Activated T-helper 2 cell treated with anti-CD3 and anti-CD28 coated beads, Interferon-gamma antibody, Interleukin-2, Interleukin-4, amounts not matched to agents 10 μg/mL and 5 μg/mL and 100 μg/mL, durations not matched to agents 14 hours and 24 hours and 36 hours (primary cell): ENCODE data around the gene CGB1. TPM values are rescaled to one million over a fixed set of nuclear protein-coding genes. Genes with fewer than 3 reads are reported as not detected.
"Not testable (repeated sequence)": the region's sequence is repeated elsewhere in the genome, so short reads cannot be mapped to it uniquely, and the experiment has no call there.

Experiments
- DNase-seq: peaks from one replicate; pipeline ENCODE4 v3.0.0; 2021; ENCODE audit warnings: low spot score
- H3K27ac Mint-ChIP-seq: one replicate; pipeline ENCODE4 v1.8.0; 2021; ENCODE audit warnings: mixed read lengths
- H3K27me3 Mint-ChIP-seq: one replicate; pipeline ENCODE4 v1.8.0; 2021; ENCODE audit warnings: low read depth, mixed read lengths
- H3K36me3 Mint-ChIP-seq: one replicate; pipeline ENCODE4 v1.8.0; 2021; ENCODE audit warnings: low read depth, mixed read lengths
- H3K4me1 Mint-ChIP-seq: one replicate; pipeline ENCODE4 v1.8.0; 2021; ENCODE audit warnings: low read depth, mixed read lengths
- H3K4me3 Mint-ChIP-seq: one replicate; pipeline ENCODE4 v1.8.0; 2021; ENCODE audit warnings: low read depth, mild to moderate bottlenecking, moderate library complexity, mixed read lengths
- H3K9me3 Mint-ChIP-seq: one replicate; pipeline ENCODE4 v1.8.0; 2021; ENCODE audit warnings: mixed read lengths
- intact Hi-C: fragments of 100-400 bp; cut with micrococcal nuclease; formaldehyde crosslinking; loops from one replicate; pipeline ENCODE4 v1.15.1; 2023
- total RNA-seq: library from RNA; stranded (reverse); gene quantifications from 2 replicates; pipeline ENCODE4 v1.2.3, GENCODE V29; 2022

Gene CGB1
- total RNA-seq, 1 donor from 2014 or later: not detected

DNA sequence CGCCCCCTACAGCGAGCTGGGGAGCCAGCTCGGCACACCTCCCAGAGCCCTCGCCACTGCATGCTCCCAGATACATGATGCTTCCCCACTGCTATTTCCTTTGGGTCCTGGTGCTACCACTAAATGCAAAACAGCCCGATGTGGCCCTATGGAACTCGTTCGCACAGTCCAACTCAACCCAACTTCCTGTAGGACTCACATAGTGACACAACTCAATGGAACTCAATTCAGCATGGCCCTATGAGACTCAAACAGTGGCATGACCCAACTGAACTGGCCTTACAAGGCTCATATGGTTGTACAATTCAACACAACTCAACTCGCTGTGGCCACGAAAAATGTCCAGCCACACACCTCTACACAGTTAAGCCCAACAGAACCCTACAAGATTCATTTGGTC, 32.3 kb upstream of the CGB1 start:
- no peaks in the 10 kb centered on the region for H3K9me3 Mint-ChIP-seq
- intact Hi-C loops: no loop called here
- peaks cover 5% of the 10 kb centered on the region for H3K4me1 Mint-ChIP-seq
- no peak for DNase-seq
- peaks cover 69% of the 10 kb centered on the region for H3K27me3 Mint-ChIP-seq
- no peaks in the 10 kb centered on the region for H3K36me3 Mint-ChIP-seq
- no peak overlapping the region for H3K27ac Mint-ChIP-seq
- H3K4me3 Mint-ChIP-seq: no peak overlapping the region

DNA sequence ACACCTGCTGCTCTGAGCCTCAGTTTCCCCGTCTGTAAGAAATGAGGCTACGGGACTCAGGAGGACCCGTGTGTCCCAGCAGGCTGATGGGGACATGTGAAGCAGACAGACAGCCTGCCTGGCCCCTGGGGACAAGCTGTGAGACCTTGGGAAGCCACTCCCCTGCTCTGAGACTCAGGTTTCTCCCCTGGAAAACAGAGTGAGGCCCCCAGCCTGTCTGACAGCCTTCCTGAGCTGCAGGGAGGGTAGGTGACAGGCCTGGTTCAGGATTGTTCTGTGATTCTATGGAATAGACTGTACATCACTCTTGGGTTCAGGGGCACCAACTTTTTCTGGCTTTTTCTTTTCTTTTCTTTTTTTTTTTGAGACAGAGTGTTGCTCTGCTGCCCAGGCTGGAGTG, 30.9 kb upstream of the CGB1 start:
- Mint-ChIP-seq H3K27ac (no peak overlapping the region), H3K4me1 (no peaks in the 10 kb centered on the region), H3K9me3 (no peaks in the 10 kb centered on the region), H3K27me3 (peaks cover 65% of the 10 kb centered on the region), H3K4me3 (no peak overlapping the region), H3K36me3 (no peaks in the 10 kb centered on the region)
- intact Hi-C loops: no loop called here
- DNase-seq: no peak

DNA sequence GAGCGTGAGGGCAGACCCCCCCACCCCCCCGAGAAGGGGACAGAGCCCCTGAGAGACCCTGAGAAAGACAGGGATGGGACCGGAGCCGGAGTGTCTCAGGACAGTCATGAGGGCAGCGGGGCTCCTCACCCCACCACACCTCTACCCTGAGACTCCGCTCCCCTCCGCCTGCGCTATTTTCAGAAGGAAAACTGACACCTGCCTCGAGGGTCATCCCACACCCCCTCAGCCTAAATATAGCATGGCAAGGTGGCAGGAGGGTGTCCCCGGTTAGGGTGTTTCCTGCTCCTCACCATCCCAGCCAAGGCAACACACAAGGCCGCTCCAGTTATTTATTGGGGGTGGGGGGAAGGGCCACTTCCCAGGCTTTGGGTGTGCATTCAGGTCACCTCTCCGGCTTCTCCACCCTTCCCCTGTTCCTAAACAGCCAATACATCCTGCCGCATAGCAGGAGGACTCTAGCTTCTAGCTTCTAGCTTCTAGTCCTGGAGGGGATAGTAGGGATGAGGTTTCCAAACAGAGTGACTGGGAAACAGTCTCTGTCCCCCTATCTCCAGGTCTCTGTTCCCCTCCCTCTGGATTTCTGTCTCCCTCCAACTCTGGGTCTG, 29.3 kb upstream of the CGB1 start:
- Mint-ChIP-seq H3K9me3 (no peaks in the 10 kb centered on the region), H3K4me3 (no peak overlapping the region), H3K27ac (no peak overlapping the region), H3K36me3 (no peaks in the 10 kb centered on the region), H3K4me1 (no peaks in the 10 kb centered on the region), H3K27me3 (peaks cover 62% of the 10 kb centered on the region)
- no peak for DNase-seq
- intact Hi-C loops: no loop called here

DNA sequence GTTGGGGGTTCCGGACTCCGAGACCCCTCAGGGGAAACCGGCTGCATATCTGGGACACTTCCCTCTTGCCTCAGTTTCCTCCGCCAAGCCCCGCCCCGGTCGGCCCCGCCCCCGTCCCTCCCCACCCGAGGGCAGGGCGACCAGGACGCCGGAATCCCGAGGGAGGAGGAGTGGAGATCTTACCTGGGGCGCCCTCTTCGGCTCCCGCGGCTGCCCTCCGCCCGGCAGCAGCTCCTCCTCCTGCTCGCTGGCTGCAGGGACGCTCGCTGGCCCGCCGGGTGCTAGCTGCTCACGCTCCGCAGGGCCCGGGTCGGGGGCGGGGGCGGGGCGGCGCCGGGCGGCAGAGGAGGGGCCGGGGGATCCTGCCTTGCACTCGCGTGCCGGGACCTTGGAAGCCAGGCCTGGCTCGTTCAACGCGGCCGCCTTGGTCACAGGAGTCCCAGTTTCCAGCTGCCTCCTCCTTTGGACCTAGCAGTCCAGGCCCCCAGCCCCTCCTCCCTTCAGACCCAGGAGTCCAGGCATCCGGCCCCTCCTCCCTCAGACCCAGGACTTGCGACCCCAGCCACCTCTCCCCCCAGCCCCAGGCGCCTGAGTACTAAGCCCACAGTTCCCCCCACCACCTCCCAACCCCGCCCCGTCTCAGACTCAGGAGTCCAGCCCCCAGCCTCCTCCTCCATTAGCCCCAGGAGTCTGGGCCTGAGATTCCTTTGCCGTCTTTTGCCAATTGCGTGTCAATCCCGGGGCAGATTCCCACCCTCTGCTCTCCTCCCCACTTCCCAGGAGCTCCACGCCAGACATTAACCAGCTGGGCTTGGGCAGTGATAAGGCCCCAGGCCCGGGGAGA, 28.3 kb upstream of the CGB1 start, which contains the start of gene NTF4:
Gene NTF4, minus strand, starts transcription at position 51 of the 844 bp plus-strand sequence. CDS start 2,821 bp downstream, outside the sequence.
- Mint-ChIP-seq H3K4me3 (no peak within 1 kb of the TSS), H3K36me3 (no peaks in the 10 kb centered on the region), H3K4me1 (no peaks in the 10 kb centered on the region), H3K27ac (no peak within 1 kb of the TSS), H3K27me3 (peaks cover 63% of the 10 kb centered on the region), H3K9me3 (no peaks in the 10 kb centered on the region)
- DNase-seq: no peak
- intact Hi-C loops: no loop called here

DNA sequence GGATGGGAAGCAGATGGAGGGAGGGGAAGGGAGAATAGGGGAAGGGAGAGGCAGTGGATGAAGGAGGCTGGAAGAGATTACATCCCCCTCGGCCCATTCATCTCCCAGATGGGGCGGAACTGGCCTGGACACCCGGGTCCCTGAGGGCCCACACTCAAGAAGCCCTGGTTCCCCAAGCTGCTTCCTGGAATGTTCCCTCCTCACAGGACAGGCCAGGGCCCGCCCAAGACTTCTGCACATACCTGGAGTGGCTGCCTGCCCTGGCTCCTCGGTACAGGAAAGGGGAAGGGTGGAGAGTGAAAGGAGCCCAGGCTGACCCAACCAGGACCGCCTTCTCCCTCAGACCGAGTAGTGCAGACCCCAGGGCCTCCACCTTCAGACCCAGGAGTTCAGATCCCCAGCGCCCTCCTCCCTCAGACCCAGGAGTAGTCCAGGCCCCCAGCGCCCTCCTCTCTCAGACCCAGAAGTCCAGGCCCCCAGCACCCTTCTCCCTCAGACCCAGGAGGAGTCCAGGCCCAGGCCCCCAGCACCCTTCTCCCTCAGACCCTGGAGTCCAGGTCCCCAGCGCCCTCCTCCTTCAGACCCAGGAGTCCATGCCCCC, 27.4 kb upstream of the CGB1 start:
- Mint-ChIP-seq H3K9me3 (no peaks in the 10 kb centered on the region), H3K4me3 (no peak overlapping the region), H3K36me3 (no peaks in the 10 kb centered on the region), H3K4me1 (no peaks in the 10 kb centered on the region), H3K27me3 (peaks cover 63% of the 10 kb centered on the region), H3K27ac (no peak overlapping the region)
- DNase-seq: no peak
- intact Hi-C loops: no loop called here

DNA sequence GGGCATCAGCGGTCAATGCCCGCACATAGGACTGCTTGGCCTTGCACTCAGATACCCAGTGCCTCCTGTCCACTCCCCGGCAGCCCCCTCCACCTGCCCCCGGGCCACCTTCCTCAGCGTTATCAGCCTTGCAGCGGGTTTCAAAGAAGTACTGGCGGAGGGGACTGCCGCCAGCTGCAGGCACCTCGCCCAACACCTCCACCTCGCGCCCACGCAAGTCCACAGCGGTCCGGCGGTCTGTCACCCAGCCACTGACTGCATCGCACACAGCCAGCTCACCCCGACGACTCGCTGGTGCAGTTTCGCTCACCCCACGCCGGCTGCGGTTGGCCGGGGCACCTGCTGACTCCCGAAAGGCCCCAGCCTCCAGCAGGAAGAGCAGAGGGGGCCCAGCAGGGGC, 24.8 kb upstream of the CGB1 start:
- Mint-ChIP-seq H3K27me3 (peaks cover 65% of the 10 kb centered on the region), H3K4me3 (no peak overlapping the region), H3K36me3 (no peaks in the 10 kb centered on the region), H3K4me1 (peaks cover 9% of the 10 kb centered on the region), H3K27ac (no peak overlapping the region), H3K9me3 (no peaks in the 10 kb centered on the region)
- intact Hi-C loops: no loop called here
- DNase-seq: no peak

DNA sequence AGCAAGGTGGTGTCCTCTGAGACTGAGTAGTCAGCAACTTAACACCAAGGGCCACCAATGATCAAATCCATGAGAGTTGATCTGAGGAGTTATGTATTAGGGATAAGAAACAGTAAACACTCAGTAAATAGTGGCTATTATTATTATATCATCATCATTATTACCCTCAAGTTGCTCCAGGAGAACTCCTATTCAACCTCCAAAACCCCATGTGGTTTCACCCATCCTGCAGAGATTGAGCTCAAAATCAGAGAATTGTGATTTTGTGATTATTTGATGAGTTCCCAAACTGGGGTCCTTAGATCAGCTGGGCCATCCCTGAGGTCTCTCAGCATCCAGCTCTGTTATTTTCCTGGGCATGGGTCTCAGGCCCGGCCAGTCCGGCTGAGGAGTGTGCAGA, 24.3 kb upstream of the CGB1 start:
- no peak overlapping the region for H3K27ac Mint-ChIP-seq
- intact Hi-C loops: no loop called here
- H3K4me3 Mint-ChIP-seq: no peak overlapping the region
- peaks cover 63% of the 10 kb centered on the region for H3K27me3 Mint-ChIP-seq
- DNase-seq: no peak
- no peaks in the 10 kb centered on the region for H3K9me3 Mint-ChIP-seq
- H3K36me3 Mint-ChIP-seq: no peaks in the 10 kb centered on the region
- peaks cover 9% of the 10 kb centered on the region for H3K4me1 Mint-ChIP-seq

DNA sequence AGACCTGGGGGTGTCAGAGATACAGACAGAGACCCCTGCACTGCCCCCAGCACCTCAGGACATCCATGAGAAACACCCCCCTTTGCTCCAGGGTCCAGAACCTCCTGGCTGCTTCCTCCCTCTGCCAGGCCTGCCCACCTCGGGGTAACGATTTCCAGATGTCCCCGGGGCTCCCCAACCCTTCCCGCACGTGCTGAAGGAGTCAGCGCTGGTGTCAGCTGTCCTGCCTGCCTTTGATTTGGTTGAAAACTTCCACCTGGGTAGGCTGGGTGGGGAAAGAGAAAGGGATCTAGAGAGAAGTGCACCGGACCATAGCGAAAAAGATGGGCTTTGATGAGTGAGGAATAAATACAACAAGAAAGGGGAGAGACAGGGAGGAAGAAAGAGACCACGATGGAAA, 22.4 kb upstream of the CGB1 start:
- intact Hi-C loops: no loop called here
- Mint-ChIP-seq H3K27me3 (peaks cover 51% of the 10 kb centered on the region), H3K9me3 (no peaks in the 10 kb centered on the region), H3K4me3 (no peak overlapping the region), H3K36me3 (no peaks in the 10 kb centered on the region), H3K27ac (no peak overlapping the region), H3K4me1 (peaks cover 9% of the 10 kb centered on the region)
- no peak for DNase-seq

DNA sequence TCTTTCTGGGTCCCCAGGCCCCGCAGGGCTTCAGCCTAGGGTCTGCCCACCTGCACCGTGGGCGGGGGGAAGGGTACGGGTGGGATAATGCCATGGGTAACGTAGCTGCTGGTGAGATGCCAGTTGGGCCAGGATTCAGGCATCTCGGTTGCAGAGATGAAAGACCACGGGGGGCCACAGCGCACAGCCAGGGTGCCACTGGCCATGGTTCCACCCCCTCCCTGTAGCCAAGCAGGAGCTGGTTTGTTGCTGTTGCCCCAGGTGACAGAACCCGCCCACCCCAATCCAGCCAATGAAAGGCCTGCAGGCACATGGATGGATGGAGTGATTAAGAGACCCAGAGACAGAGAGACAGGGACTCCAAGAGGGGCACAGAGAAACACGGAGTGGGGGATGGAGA, 21.9 kb upstream of the CGB1 start:
- no peaks in the 10 kb centered on the region for H3K36me3 Mint-ChIP-seq
- H3K9me3 Mint-ChIP-seq: no peaks in the 10 kb centered on the region
- DNase-seq: no peak
- no peak overlapping the region for H3K27ac Mint-ChIP-seq
- H3K4me3 Mint-ChIP-seq: no peak overlapping the region
- intact Hi-C loops: no loop called here
- H3K27me3 Mint-ChIP-seq: peaks cover 47% of the 10 kb centered on the region
- H3K4me1 Mint-ChIP-seq: peaks cover 9% of the 10 kb centered on the region

DNA sequence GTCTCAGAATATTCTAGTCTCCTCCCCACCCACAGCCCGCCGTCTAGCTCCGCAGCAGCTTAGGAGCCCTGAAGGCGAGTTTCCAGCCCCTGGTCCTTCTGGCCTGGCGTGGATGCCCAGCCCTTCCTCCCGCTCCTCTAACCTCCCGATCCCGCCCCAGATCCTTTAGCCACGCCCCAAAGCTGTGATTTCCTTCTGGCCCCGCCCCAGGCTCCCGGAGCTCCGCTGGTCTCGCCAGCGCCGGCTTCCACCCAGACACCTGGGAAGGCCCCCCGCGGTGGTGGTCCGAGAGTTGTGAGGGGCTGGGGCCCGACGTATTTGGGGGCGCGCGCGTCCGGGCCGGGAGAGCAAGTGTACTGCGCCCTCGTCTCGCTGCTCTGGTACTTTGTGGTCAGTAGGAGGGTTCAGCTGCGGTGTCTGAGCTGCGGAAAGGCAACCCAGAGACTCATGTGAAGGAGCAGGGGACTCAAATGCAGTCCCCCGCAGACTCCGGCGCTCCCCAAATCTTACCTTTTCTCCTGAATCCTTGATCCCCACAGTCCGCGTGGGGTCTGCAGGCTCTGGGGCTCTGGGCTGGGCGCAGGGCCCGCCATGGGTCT, 21.0 kb upstream of the CGB1 start, which contains the start of gene CGB7:
Gene CGB7, minus strand, starts transcription at position 114 of the 599 bp plus-strand sequence. CDS start 2,374 bp downstream, outside the sequence.
- H3K27me3 Mint-ChIP-seq: peaks cover 43% of the 10 kb centered on the region
- no peak within 1 kb of the TSS for H3K27ac Mint-ChIP-seq
- H3K4me3 Mint-ChIP-seq: peak within 1 kb of the TSS; percentile 74
- H3K4me1 Mint-ChIP-seq: peaks cover 9% of the 10 kb centered on the region
- H3K36me3 Mint-ChIP-seq: no peaks in the 10 kb centered on the region
- peak; percentile 19 for DNase-seq
- intact Hi-C loops: no loop called here
- no peaks in the 10 kb centered on the region for H3K9me3 Mint-ChIP-seq

DNA sequence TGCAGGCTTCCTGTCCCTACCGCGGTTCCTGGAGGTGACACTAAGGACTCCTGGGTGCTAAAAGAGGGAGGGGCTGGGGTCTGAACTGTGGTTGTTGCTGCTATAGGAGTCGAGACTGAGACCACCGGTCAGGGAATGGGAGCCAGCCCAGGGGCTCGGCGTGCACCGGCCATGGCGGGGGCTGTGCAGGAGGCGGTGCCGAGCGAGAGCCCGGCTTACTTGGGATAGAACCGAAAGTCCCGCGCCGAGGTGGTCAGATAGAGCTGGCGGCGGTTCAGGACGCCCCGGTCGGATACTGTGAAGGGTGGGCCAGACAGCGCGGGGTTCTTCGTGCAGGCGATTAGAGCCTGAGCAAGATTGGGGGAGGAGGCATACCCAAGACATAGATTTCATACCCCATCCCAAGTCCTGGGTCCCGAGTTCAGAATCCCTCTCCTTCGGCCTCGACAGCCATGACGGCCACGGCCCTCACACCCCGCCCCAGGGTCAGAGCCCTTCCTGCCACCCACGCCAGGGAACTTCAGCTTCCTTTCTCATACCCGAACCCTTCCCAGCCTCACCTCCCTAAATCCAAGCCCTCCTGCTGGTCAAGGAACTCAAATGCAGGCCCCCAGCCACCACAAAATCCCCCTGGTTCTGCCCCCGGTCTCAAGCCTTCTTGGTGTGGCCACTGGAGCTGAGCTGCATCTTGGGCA, 20.4 kb upstream of the CGB1 start:
- H3K27ac Mint-ChIP-seq, H3K9me3 Mint-ChIP-seq, H3K36me3 Mint-ChIP-seq, DNase-seq, intact Hi-C loops, H3K4me1 Mint-ChIP-seq: not testable (repeated sequence)
- Mint-ChIP-seq H3K4me3 (peak overlapping the region; percentile 74), H3K27me3 (peaks cover 43% of the 10 kb centered on the region)

DNA sequence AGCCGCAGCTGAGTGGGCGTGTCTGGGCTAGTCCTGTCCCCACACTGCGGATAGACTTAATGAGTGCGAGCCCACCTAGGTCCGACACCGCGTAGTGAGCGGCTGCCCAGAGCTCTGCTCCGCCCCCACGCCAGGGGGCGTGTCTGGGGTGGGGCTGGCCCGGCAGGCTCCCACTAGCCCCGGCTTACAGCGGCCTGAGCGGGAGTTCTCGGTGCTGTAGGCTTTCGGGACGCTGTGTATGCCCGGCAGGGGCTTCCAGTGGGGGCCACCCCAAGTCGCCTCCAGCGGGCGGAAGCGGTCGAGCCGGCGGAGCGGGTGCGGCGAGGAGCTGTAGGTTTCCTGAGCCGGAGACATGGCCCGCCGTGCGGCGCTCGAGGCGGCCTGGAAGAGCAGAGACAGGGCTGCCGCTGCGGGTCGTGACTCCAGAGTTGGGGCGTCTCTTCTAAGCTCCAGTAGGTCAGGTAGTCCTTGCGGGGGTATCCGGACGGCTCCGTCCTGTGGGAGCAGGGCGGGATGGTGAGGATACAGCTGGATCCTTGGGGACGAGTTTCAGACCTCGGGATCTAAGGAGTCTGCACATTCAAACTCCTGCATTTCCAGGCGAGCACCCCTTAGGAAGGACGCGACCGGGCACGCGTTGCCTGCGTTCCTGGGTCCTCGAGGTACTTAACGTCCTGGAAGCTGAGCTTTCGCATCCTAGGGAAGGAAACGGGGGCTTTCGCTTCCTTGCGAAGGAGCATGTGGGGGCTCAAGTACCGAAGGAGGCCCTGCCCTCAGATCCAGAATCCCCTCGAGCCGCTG, 19.6 kb upstream of the CGB1 start:
- Mint-ChIP-seq H3K4me3 (peak overlapping the region; percentile 74), H3K27me3 (peaks cover 43% of the 10 kb centered on the region), H3K9me3 (no peaks in the 10 kb centered on the region), H3K27ac (no peak overlapping the region), H3K4me1 (peaks cover 9% of the 10 kb centered on the region), H3K36me3 (no peaks in the 10 kb centered on the region)
- intact Hi-C loops: no loop called here
- peak; percentile 45 for DNase-seq
